ENCODE results near the gene ALPK3. TPM values are rescaled to one million over a fixed set of nuclear protein-coding genes. Genes with fewer than 3 reads are reported as not detected.
A peak's percentile ranks its signal among the peaks of the same experiment; 100 is the strongest.

The ALPK3 gene
- total RNA-seq, 2 donors from 2014 or later = 0.07 to 0.54 TPM

GRCh38 chr15:84907731-84908130 is 90.6 kb downstream of the ALPK3 start:
- no peak for ATAC-seq

GRCh38 chr15:84908564-84908963 is 91.4 kb downstream of the ALPK3 start:
- DNase-seq (ENCODE audit: low spot score in 2 of 2) = no peak
- peak overlapping the region in 1 of 2 donors; percentile 85 for H3K27ac Mint-ChIP-seq
- H3K36me3 Mint-ChIP-seq = no peaks in the 10 kb centered on the region
- no peaks in the 10 kb centered on the region for H3K9me3 Mint-ChIP-seq
- no peak for ATAC-seq

More at GRCh38 chr15:84907731-84908130, 90.6 kb downstream of the ALPK3 start:
- no peak for DNase-seq (ENCODE audit: low spot score in 2 of 2)
- Mint-ChIP-seq H3K27ac (no peak overlapping the region), H3K36me3 (no peaks in the 10 kb centered on the region), H3K9me3 (no peaks in the 10 kb centered on the region)

- Mint-ChIP-seq H3K27ac (peak overlapping the region in 1 of 2 donors; percentile 85), H3K36me3 (no peaks in the 10 kb centered on the region), H3K9me3 (no peaks in the 10 kb centered on the region)
- no peak for ATAC-seq
- DNase-seq (ENCODE audit: low spot score in 2 of 2) = no peak
Observed at GRCh38 chr15:84909029-84909428, 91.9 kb downstream of the ALPK3 start.

- DNase-seq (ENCODE audit: low spot score in 2 of 2) (no peak), ATAC-seq (no peak)
- H3K36me3 Mint-ChIP-seq = peaks cover 0 to 2% of the 10 kb centered on the region in 2 donors
- no peaks in the 10 kb centered on the region for H3K9me3 Mint-ChIP-seq
- H3K27ac Mint-ChIP-seq = no peak overlapping the region
Observed at GRCh38 chr15:84909782-84910181, 92.6 kb downstream of the ALPK3 start.

DNA sequence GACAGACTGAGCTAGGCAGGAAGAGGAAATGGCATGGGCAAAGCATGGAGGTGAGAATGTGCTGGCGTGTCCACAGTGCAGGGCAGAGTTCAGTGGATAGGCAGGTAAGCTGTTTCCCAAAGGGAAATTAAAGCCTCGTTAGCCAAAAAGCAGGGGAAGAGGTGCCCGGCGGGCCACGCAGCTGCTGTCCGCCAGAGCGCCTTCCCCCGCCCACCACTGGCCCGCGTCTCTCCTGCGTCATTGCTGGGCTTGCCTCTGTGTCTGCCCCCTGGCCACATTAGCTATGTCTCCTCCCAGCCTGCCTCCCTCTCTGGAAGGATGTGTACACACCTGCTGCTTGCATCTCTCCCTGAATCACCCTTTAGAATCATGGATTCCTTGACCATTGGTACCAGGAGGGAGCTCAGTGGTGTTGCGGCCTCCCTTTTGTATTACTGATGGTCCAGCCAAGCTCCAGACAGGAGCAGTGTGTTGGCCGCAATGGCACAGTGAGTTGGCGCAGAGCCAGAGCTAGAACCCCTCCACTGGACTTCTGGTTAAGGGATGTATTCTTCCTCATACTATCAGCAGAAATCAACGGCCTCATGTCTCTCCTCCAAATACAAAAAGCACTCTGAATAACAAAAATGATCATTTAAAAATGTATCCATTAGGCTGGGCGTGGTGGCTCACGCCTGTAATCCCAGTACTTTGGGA is 93.9 kb downstream of the ALPK3 start:
- Mint-ChIP-seq H3K9me3 (no peaks in the 10 kb centered on the region), H3K27ac (no peak overlapping the region), H3K36me3 (peaks cover 0 to 5% of the 10 kb centered on the region in 2 donors)
- ATAC-seq = no peak
- no peak for DNase-seq (ENCODE audit: low spot score in 2 of 2)

- peak in 1 of 2 donors; percentile 42 for ATAC-seq
- peak overlapping the region in 1 of 2 donors; percentile 25 for H3K27ac Mint-ChIP-seq
- no peaks in the 10 kb centered on the region for H3K9me3 Mint-ChIP-seq
- DNase-seq (ENCODE audit: low spot score in 2 of 2) = no peak
- H3K36me3 Mint-ChIP-seq = peaks cover 0 to 5% of the 10 kb centered on the region in 2 donors
Observed at GRCh38 chr15:84911879-84912660, 94.9 kb downstream of the ALPK3 start.

- Mint-ChIP-seq H3K9me3 (no peaks in the 10 kb centered on the region), H3K27ac (no peak overlapping the region), H3K36me3 (peaks cover 0 to 5% of the 10 kb centered on the region in 2 donors)
- DNase-seq (ENCODE audit: low spot score in 2 of 2) = no peak
- no peak for ATAC-seq
Observed at GRCh38 chr15:84913360-84913723, 96.2 kb downstream of the ALPK3 start.

DNA sequence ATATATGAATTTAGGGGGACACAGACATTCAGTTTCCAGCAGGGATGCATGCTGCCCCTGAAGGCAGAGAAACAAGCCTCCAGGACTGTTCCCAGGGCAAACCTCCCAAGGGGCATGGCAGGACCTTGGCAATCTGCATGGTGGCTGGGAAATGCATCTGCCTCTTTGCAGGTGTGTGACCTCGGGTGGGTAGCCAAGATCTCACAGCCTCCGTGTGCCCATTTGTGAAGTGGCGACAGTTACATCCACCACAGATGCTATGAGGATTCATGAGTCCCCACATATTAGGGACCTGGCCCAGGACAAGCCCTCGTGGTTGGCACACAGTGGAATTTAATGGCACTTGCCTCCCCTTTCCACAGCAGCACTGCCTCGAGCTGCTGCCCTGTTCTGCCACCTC is 97.2 kb downstream of the ALPK3 start:
- no peak overlapping the region for H3K27ac Mint-ChIP-seq
- DNase-seq (ENCODE audit: low spot score in 2 of 2) (no peak), ATAC-seq (no peak)
- no peaks in the 10 kb centered on the region for H3K9me3 Mint-ChIP-seq
- peaks cover 0 to 5% of the 10 kb centered on the region in 2 donors for H3K36me3 Mint-ChIP-seq

- no peaks in the 10 kb centered on the region for H3K9me3 Mint-ChIP-seq
- ATAC-seq = peak; percentile 88 to 98
- peak overlapping the region in 1 of 2 donors; percentile 94 for H3K27ac Mint-ChIP-seq
Observed at GRCh38 chr15:84914909-84915605, 97.9 kb downstream of the ALPK3 start.

GRCh38 chr15:84915606-84915958 is 98.4 kb downstream of the ALPK3 start:
- no peak for ATAC-seq
- Mint-ChIP-seq H3K27ac (peak overlapping the region in 1 of 2 donors; percentile 79), H3K36me3 (peaks cover 0 to 5% of the 10 kb centered on the region in 2 donors)

More at GRCh38 chr15:84914909-84915605, 97.9 kb downstream of the ALPK3 start:
- DNase-seq (ENCODE audit: low spot score in 2 of 2) = peak in 1 of 2 donors; percentile 59
- peaks cover 0 to 5% of the 10 kb centered on the region in 2 donors for H3K36me3 Mint-ChIP-seq

GRCh38 chr15:84917452-84917851 is 100.3 kb downstream of the ALPK3 start:
- no peak overlapping the region for H3K27ac Mint-ChIP-seq
- ATAC-seq = no peak
- no peak for DNase-seq (ENCODE audit: low spot score in 2 of 2)
- H3K36me3 Mint-ChIP-seq = peaks cover 0 to 5% of the 10 kb centered on the region in 2 donors
- H3K9me3 Mint-ChIP-seq = no peaks in the 10 kb centered on the region

More at GRCh38 chr15:84915606-84915958, 98.4 kb downstream of the ALPK3 start:
- no peaks in the 10 kb centered on the region for H3K9me3 Mint-ChIP-seq
- DNase-seq (ENCODE audit: low spot score in 2 of 2) = no peak

- no peak overlapping the region for H3K27ac Mint-ChIP-seq
- no peak for ATAC-seq
- peaks cover 0 to 5% of the 10 kb centered on the region in 2 donors for H3K36me3 Mint-ChIP-seq
Observed at GRCh38 chr15:84919106-84919667, 102.0 kb downstream of the ALPK3 start.

GRCh38 chr15:84921121-84921520 is 104.0 kb downstream of the ALPK3 start:
- Mint-ChIP-seq H3K36me3 (no peaks in the 10 kb centered on the region), H3K27ac (peak overlapping the region in 1 of 2 donors; percentile 14), H3K9me3 (no peaks in the 10 kb centered on the region)
- no peak for ATAC-seq
- DNase-seq (ENCODE audit: low spot score in 2 of 2) = no peak

More at GRCh38 chr15:84919106-84919667, 102.0 kb downstream of the ALPK3 start:
- H3K9me3 Mint-ChIP-seq = no peaks in the 10 kb centered on the region
- DNase-seq (ENCODE audit: low spot score in 2 of 2) = no peak

GRCh38 chr15:84922530-84922929 is 105.4 kb downstream of the ALPK3 start:
- ATAC-seq (no peak), DNase-seq (ENCODE audit: low spot score in 2 of 2) (no peak)
- H3K9me3 Mint-ChIP-seq = no peaks in the 10 kb centered on the region
- no peaks in the 10 kb centered on the region for H3K36me3 Mint-ChIP-seq
- H3K27ac Mint-ChIP-seq = peak overlapping the region in 1 of 2 donors; percentile 47

Measured in activated naive CD4-positive, alpha-beta T cell treated with anti-CD3 and anti-CD28 coated beads, Interleukin-2, amount 50 U/mL, for 72 hours (primary cell).